Endothelial cell (in vitro differentiated cells): ENCODE measurements around the gene LPCAT1. TPM values are rescaled to one million over a fixed set of nuclear protein-coding genes. Genes with fewer than 3 reads are reported as not detected.
A peak's percentile ranks its signal among the peaks of the same experiment; 100 is the strongest.

Experiments used
- DNase-seq: peaks from one replicate; pipeline ENCODE4 v3.0.0; 2021; ENCODE audit warnings: low spot score
- H3K27ac Mint-ChIP-seq: one replicate; pipeline ENCODE4 v1.8.0; 2021; ENCODE audit warnings: mixed read lengths, inconsistent platforms; ENCODE audit not compliant: unreplicated experiment
- H3K27me3 Mint-ChIP-seq: one replicate; pipeline ENCODE4 v1.8.0; 2021; ENCODE audit warnings: mild to moderate bottlenecking, moderate library complexity, mixed read lengths, inconsistent platforms; ENCODE audit not compliant: unreplicated experiment
- H3K36me3 Mint-ChIP-seq: one replicate; pipeline ENCODE4 v1.8.0; 2021; ENCODE audit warnings: mild to moderate bottlenecking, low read depth, mixed read lengths, inconsistent platforms; ENCODE audit not compliant: unreplicated experiment
- H3K4me1 Mint-ChIP-seq: one replicate; pipeline ENCODE4 v1.8.0; 2021; ENCODE audit warnings: mild to moderate bottlenecking, mixed read lengths, inconsistent platforms; ENCODE audit not compliant: unreplicated experiment
- H3K4me3 Mint-ChIP-seq: one replicate; pipeline ENCODE4 v1.8.0; 2021; ENCODE audit warnings: mild to moderate bottlenecking, mixed read lengths, inconsistent platforms; ENCODE audit not compliant: unreplicated experiment
- H3K9me3 Mint-ChIP-seq: one replicate; pipeline ENCODE4 v1.8.0; 2021; ENCODE audit warnings: mixed read lengths, inconsistent platforms; ENCODE audit not compliant: unreplicated experiment
- total RNA-seq: library from RNA; stranded (reverse); fragmentation: NEBNext Ultra II Directional; extraction: Animal tissue kit (Norgen Biotek cat#: 25700); gene quantifications from one replicate; pipeline ENCODE4 v1.2.1, GENCODE V29; 2021; ENCODE audit not compliant: unreplicated experiment
- TF ChIP-seq, protein P1 (sequence below): fragments of 200-600 bp; sonication (generic); IDR thresholded peaks from one replicate; pipeline ENCODE4 v1.5.0; 2021; ENCODE audit warnings: antibody characterized with exemption; ENCODE audit not compliant: unreplicated experiment

The LPCAT1 gene
- total RNA-seq, 1 donor from 2014 or later = 81.3 TPM

DNA sequence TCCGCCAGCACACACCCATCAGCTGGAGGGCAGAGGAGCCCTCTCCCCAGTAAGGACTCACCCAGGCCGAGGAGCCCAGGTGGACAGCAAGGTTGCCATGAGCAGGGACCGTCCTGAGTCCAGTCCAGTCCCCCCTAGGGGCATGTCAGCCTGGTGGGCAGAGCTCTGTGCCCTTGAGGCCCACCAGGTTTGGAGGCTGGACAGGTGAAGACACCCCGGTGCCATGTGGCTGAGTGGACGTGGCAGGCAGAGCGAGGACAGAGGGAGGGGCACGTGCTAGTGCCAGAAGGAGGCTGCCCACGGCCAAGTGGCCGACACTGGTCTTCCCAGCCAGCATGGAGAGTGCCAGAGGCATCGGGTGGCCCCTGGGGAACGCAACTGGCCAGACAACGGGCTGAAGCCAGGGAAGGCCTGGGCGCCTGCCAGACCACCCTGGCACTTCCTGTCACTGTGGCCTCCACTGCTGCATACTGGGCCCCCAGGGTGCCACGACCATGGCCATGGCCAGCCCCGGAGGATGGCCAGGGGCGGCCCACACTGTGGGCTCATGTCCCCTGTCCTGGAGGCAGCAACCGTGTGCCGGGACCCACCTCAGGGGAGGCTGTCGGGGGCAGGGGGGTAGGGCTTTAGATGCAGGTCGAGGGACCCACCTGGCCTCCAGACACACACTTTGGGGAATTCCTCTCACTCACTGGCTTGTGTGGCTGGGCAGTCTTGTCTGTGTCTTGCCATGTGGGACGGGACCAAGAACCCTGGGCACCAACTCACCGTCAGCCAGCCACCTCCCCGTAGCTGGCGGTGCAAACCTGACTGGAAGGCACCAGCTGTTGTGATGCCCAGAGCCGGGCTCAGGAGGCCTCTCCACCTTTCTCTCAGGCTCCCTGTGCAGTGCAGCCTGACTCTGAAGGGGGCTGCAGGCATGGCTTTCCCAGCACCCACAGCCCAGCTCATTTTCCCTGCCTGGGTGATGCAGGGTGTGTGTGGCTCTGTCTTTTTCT, 42.3 kb upstream of the LPCAT1 start:
- no peak for DNase-seq
- no peaks in the 10 kb centered on the region for H3K4me1 Mint-ChIP-seq
- H3K4me3 Mint-ChIP-seq = no peak overlapping the region
- no peak overlapping the region for H3K27ac Mint-ChIP-seq
- H3K36me3 Mint-ChIP-seq = peaks cover 29% of the 10 kb centered on the region
- no peaks in the 10 kb centered on the region for H3K9me3 Mint-ChIP-seq
- H3K27me3 Mint-ChIP-seq = peaks cover 3% of the 10 kb centered on the region
- TF ChIP-seq, protein P1, sequence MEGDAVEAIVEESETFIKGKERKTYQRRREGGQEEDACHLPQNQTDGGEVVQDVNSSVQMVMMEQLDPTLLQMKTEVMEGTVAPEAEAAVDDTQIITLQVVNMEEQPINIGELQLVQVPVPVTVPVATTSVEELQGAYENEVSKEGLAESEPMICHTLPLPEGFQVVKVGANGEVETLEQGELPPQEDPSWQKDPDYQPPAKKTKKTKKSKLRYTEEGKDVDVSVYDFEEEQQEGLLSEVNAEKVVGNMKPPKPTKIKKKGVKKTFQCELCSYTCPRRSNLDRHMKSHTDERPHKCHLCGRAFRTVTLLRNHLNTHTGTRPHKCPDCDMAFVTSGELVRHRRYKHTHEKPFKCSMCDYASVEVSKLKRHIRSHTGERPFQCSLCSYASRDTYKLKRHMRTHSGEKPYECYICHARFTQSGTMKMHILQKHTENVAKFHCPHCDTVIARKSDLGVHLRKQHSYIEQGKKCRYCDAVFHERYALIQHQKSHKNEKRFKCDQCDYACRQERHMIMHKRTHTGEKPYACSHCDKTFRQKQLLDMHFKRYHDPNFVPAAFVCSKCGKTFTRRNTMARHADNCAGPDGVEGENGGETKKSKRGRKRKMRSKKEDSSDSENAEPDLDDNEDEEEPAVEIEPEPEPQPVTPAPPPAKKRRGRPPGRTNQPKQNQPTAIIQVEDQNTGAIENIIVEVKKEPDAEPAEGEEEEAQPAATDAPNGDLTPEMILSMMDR = no peak

DNA sequence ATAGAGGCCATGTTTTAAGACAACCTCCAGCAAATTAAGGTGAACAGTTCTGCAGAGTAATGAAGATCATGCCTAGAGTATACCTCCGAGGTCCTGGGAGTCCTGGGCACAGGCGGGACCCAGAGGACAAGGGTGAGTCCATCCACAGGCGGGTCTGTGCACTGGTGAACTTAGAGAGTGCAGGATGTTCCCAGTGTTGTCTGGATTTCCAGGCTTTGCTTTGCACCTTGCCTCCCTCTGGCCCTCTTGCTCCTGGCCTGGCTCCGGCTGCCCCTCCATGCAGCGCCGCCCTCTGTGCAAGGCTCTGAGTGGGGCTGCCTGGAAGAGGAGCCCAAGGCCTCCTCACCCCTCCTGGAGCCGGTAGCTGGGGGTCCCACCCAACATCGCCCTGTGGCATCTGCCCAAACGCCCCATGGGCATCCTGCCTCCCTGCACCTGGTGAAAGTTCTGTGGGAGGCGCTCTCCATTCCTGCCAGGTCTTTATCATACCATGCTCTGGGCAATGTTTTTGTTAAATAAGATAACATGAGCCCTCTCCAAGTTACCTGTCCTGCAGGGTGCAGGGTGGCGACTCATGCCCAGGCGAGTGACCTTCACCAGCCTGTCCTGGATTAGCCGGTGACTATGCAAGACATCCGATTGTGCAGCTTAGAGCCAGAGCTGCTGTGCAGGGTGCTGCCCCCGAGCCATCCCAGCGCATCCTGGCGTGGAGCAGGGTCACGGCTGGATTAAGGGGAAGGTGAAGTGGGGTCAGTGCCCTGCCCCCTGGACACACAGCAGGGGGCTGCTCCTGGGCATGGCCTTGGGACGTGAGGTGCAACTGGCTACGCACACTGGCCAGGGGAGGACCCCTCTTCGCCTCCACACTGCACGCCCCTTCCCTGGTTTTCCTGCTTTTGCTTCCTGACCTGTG, 41.3 kb upstream of the LPCAT1 start:
- Mint-ChIP-seq H3K4me3 (no peak overlapping the region), H3K27me3 (peaks cover 3% of the 10 kb centered on the region), H3K9me3 (no peaks in the 10 kb centered on the region), H3K27ac (peak overlapping the region; percentile 36), H3K4me1 (no peaks in the 10 kb centered on the region), H3K36me3 (peaks cover 23% of the 10 kb centered on the region)
- TF ChIP-seq, protein P1 = no peak
- no peak for DNase-seq

DNA sequence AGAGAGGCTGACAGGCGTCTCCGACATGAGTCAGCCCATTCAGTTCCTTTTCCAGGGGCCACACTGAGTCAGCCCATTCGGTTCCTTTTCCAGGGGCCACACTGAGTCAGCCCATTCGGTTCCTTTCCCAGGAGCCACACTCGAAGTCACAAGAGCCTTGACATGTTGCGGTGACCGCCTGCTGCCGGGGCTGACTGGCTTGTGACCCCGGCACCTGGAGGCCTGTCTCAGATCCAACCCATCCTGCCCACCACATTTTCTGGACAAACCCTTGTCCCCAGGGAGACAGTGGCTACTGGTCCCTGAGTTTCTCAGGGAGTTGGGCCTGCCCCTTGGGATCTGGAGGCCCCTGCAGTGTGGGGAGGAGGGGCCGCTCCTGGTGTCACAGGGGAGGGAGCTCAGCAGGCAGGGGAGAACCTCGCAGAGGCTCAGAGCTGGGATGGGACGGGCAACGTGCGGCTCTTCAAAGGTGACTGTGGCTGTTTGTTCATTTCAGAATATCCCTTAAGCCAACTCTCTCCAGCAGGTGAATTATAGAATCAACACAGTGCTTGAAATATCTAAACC, 40.5 kb upstream of the LPCAT1 start:
- Mint-ChIP-seq H3K4me1 (no peaks in the 10 kb centered on the region), H3K9me3 (no peaks in the 10 kb centered on the region), H3K4me3 (no peak overlapping the region), H3K36me3 (peaks cover 22% of the 10 kb centered on the region), H3K27ac (peak overlapping the region; percentile 36), H3K27me3 (peaks cover 3% of the 10 kb centered on the region)
- no peak for DNase-seq
- TF ChIP-seq, protein P1 = no peak

DNA sequence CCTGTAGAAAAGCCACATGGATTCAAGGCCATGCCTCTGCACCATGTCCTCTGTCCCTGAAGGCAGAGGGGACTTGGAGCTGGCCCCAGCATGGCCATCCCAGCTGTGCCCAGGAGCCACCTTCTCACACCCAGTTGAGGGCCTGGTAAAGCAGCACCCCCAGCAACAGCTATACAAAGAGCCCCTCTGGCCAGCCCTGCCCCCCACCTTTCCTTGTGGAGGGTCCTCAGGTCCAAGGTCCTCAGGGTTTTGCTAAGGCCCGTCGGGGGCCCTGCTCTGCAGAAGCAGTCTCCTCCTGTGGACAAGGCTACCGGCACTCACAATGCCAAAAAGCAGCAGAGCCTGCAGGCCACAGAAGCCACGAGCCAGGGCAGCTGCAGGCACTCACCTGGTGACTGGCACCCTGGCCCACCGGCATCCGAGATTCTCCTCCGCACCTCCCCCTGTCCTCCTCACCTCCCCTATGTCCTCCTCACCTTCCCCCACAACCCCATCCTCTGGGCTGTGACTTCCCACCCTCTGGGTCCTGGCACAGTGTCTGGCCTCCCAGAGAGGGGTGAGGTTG, 39.9 kb upstream of the LPCAT1 start:
- TF ChIP-seq, protein P1 = no peak
- peaks cover 22% of the 10 kb centered on the region for H3K36me3 Mint-ChIP-seq
- H3K9me3 Mint-ChIP-seq = no peaks in the 10 kb centered on the region
- H3K27ac Mint-ChIP-seq = no peak overlapping the region
- no peak overlapping the region for H3K4me3 Mint-ChIP-seq
- no peaks in the 10 kb centered on the region for H3K4me1 Mint-ChIP-seq
- H3K27me3 Mint-ChIP-seq = peaks cover 3% of the 10 kb centered on the region
- no peak for DNase-seq
